Left forelimb (tissue), 1 donor: ENCODE results near the gene RPL5.

Experiments used
- DNase-seq: peaks from one replicate; pipeline ENCODE4 v3.0.0-alpha.2; 2018; ENCODE audit warnings: low spot score

Gene RPL5

DNA sequence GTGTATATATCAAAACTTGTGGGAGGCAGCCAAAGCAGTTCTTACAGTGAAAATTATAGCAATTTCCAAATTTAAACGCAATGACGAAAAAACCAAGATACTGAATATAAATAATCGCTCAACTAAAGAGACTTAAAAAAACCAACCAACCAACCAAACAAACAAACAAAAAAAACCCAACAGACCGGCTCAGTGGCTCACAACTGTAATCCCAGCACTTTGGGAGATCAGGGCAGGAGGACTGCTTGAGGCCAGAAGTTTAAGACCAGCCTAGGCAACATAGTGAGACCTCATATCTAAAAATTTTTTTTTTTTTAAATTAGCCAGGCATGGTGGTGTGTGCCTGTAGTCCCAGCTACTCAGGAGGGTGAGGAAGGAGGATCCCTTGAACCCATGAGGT lies 23.4 kb downstream of the RPL5 start:
- DNase-seq, result no peak

DNA sequence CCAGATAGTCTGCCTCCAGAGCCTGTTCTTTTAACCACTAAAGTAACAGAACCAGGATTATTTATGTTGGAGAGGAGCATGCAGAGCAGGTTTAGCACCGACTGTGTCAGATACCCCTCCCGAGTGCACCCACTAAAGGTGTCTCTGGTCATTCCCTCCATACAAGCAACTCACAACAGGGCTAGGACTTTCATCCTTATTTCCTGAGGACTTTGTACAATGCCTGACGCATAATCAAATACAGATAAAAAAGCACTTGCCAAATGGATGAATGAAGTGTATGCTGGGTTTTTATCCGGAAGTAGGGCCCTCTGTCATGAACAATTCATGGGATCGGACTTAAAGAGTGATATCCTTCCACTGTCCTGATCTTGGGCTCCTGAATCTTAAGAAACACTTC lies 26.0 kb downstream of the RPL5 start:
- DNase-seq, result no peak

DNA sequence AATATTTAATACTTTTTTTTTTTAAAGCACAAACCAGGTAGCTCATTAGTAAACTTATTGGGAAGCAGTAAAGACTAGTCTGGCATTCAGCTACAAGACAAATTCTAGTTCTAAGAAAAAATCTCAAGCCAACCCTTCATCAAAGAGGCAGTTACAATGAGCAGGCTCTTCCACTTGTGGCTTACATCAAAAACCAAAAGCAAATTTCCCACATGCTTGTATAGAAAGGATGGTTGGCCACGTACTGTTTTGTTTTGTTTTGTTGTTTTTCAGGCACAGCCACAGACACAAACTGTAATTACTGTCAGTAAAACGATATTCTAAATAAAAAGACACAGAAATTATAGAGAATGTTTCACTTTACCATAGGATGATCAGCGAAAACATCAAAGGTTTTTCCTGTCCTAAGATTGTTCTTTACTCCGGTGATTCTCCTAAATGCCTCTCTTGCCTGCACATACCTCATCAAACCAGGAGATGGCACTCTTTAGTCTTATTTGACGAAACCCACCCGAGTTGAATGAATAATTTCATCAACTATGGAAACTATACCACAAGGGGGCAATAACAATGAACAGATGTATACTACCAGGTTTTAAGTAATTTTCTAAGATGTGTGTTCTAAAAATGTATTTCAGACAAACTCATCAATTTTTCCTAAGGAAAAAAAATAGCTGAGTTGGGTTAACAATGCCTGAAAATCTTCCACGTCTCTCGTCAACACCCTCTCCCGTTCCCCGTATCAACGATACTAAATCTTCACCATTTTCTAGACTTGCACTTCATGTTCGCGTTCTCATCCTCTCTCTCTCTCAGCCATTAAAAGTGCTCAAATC lies 26.9 kb downstream of the RPL5 start:
- no peak for DNase-seq

DNA sequence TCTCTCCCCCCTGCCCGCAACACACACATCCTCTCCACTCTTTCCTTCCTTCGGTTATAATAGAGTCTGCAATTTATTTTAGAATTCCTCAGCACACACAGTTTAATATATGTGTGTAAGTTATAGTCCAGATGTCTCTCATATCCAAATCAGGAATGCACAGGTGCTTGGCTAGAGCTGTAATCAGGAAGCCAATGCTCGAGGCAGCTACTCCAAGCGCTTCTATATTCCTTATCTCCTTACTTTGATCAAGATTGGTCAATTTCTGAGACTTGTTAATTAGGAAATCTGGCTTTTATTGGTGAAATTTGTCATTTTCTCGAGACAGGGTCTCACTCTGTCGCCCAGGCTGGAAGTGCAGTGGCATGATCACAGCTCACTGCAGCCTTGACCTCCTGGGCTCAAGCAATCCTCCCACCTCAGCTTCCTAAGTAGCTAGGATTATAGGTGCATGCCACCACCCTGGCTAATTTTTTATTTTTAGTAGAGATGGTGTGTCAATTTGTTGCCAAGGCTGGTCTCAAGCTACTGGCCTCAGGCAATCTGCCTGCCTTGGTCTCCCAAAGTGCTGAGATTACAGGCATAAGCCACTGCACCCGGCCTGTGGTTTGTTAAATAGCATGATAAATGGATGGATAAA lies 27.7 kb downstream of the RPL5 start:
- no peak for DNase-seq

DNA sequence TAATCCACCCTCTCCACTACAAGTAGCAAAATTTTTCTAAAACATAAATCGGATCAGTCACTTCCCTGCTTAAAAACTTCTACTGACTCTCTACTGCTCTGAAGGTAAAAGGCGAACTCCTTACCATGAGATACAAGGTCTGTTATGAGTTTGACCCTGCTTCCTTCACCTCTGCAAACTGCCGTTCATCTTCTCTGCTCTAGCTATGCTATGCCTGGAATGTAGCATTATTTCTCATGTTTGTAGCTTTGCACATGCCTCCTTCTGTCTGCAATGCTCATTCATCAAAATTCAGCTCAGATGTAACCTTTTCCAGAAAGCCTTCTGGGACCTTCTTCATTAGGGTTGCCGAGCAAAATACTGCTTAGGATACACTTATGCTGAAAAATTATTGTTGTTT lies 30.8 kb downstream of the RPL5 start:
- DNase-seq, result no peak

DNA sequence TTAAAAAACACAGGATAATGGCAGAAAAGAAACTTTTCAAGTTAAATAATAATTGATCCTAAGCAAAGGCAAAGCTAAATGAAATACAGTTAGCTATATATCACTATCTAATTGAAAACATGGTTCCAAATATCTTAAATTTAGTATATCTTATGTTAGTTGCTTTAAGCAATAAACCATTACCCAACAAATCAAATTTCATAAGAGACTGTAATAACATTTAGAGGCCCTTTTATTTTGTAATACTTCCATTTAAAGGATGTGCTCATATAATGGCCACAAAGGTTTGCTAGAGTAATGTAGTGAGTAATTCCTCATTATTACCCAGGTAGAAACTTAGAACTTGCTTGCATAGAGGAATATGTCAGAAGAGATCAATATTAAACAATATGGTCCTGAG lies 32.3 kb downstream of the RPL5 start:
- no peak for DNase-seq

DNA sequence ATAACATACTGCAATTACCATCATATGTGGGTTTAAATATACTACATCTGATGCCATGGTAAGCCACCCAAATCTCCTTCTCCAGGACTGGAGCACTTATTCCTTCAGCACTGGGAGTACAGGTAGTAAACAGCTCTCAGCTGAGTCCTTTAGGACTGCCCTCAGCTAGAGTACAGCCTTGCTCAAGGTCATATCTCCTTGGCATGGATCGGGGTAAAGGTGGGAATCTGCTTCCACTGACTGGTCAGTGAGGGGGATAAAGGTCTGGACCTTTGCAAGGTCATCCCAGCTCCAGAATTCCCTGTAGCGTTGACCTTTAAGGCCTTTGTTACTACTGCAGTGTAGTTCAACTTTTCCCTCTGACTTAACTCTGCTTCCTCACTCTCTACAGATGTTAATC lies 38.8 kb downstream of the RPL5 start:
- no peak for DNase-seq

DNA sequence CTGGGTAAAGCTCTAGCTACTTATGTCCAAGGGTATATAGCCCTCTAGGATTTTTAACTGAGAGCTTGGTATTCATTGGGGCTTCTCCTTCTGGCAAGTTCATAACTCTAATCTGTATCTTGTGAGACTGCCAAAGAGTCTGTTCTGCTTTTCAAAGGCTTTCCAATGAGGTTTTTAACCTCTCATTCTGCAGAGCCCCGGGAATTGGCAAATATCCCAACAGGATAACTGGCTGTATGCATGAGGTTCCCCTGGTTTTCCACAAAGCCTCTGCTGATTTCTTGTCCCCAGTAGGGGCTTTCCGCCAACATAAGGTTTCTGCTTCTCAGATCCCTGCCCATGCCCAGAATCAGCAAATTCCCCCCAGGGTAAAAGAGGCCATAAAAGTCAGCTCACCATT lies 40.9 kb downstream of the RPL5 start:
- no peak for DNase-seq

DNA sequence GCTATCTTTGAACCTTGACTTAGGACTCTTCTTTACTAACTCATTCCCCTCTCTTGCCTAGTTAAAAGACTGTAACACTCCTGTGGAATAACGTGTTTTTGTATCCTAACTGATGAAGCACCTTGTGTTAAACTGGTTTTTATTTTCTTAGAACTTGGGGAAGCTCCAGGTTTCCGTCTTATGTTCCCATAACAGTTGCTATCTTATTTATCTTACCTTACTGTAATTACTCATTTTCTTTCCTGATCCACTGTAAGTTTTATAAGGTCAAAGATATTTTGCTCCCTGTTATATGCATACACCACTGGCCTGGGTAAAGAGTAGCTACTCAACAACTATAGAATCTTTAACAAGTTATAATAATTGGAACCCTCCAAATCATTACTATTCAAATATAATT lies 43.1 kb downstream of the RPL5 start:
- DNase-seq, result no peak

DNA sequence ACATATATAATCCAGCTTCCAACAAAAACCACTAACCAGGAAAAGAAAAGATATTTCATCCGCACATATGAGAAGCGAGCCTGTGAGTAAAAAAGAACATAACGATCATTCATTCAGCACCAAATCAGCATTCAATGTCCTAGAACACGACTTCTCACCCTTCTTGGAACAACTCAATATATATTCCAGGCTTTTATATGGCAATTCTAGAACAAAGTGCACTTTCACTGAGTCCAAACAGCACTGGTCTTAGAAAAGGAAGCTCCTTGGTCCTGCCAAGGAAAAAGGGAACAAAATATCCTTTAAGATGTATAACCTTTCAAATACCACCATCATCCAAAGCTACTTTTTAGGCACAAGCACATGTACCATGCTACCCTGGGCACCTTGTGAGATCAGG lies 44.5 kb downstream of the RPL5 start:
- DNase-seq, result no peak

DNA sequence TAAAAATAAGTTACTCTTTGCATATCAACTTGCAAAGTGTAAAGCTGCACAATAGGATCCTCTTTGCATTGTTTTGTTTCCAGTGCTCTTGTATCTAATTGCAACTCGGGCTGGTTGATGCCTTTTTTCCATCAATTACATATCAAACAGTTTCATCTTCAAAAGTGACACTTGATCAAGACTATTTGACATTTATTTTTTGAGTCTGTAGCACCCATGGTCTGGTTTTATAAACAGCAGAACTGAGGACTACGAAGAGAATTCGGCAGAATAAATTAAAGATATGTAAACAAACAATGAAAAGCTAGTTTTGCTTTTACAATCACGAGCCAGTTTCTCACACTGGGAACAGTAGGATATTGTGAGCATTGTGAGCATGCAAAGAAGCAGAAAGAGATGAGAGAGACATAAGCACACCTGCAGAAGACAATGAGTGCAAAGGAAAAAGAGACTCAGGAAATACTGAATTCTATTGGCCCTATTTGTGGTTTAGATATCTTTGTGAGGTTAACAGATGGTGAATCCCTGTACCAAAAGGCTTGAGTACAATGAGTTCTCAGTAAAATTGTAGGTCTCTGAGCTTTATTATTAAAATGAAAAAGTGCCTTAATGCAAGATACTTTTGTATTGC lies 45.4 kb downstream of the RPL5 start:
- no peak for DNase-seq

DNA sequence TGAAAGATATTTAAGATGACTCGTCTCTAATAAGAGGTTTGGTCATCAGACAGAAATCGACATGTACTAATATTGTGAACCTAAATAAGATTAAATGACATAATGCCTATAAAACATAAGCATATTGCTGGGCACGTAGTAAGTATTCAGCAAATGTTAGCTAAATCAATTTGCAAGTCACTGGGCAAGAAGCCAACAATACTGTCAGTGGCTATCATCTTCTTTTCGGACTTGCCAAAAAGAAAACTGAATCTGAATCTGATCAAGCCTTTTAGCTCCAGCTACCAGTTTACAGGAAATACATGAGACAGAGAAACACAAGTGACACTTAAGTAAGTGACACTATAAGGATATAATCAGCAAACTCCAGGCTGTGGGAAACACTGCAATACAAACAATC lies 46.0 kb downstream of the RPL5 start:
- DNase-seq, result no peak

DNA sequence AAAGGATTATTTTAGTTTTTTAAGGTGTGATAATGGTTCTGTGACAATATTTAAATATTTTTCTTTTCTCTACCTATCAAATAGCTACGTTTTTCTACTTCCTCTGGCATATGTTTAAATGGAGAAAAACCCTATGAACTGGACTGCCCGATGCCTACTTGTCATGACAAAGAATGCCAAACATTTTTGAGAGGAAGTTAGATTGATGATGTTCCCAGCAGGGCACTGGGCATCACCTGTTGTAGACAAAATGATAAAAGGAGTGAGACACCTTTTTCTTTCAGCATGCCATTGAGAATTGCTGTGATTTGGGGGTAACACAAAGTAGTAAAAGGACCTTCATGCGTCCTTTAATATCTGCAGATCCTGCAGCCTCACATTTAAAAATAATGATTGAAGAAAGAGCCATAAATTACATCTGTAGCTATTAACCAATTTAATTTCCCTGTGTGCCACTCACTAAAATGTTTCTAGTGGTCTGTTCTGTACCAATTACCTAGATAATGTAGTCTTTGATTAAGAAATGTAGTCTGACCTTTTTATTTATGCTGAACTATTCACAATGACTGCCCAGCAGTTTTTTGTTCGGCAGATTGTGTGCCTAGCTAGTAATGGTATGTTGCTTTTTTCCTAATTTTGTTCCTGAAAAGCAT lies 47.6 kb downstream of the RPL5 start:
- DNase-seq, result no peak

DNA sequence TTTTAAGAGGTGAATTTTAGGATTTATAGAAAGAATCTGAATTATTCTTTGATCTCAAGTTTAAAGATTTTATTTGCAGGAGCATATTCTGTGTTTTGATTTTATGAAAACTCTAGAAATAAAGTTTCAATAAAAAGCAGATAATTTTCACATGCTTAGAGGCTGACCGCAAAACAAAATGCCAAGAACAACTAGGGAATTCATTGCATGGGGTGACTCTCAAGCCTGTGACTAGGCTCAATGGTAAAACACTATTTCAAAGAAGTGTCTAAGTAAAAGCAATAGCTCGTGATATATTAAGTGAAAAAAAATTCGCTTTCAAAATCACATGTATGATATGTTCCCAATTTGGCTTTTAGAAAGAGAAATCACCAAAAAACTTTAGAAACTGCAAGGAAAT lies 49.6 kb downstream of the RPL5 start:
- no peak for DNase-seq

DNA sequence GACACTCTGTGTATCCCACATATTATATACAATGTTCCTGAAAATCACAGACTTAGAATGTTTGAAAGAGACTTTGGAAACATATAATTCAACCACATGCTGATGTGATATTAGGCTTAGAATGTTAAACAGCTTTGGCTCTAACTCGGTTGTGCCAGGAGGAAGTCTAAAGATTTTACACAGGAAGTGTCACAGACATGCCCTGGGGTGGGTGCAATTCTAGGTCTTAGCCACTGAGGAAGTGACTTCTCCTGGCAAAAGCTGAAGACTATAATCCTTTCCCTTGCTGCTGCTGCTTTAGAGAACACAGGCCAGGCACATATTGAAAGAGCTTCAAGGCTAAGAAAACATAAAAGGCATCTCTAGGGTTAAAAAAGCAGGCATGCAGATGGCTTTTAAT lies 51.0 kb downstream of the RPL5 start:
- DNase-seq, result no peak

DNA sequence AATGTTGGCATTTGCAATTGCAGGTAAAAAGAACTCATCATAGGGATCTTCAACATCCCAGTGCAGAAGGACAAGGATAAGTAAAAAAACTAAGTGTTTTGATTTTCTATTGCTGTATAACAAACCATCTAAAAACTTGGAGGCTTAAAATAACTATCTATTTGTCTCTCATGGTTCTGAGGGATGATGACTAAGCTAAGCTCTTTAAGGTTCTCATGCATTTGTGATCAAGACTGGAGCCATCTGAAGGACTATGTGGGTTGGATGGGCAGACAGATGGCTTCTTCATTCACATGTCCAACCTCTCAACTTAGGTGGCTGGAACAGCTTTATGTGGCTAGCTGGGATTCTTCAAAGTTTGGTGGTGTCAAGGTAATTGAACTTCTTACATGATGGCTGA lies 51.5 kb downstream of the RPL5 start:
- no peak for DNase-seq

DNA sequence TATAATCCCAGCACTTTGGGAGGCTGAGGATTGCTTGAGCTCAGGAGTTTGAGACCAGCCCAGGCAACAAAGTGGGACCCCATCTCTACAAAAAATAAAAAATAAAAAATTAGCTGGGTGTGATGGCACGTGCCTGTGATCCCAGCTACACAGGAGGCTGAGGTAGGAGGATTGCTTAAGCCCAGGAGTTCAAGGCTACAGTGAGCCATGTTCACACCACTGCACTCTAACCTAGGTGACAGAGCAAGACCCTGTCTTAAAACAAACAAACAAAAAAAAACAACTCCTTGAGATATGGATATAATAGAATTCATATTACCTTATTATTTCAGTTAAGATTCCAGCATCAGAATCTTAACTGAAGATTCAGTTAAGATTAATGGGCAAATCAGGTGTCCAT lies 52.4 kb downstream of the RPL5 start:
- no peak for DNase-seq

DNA sequence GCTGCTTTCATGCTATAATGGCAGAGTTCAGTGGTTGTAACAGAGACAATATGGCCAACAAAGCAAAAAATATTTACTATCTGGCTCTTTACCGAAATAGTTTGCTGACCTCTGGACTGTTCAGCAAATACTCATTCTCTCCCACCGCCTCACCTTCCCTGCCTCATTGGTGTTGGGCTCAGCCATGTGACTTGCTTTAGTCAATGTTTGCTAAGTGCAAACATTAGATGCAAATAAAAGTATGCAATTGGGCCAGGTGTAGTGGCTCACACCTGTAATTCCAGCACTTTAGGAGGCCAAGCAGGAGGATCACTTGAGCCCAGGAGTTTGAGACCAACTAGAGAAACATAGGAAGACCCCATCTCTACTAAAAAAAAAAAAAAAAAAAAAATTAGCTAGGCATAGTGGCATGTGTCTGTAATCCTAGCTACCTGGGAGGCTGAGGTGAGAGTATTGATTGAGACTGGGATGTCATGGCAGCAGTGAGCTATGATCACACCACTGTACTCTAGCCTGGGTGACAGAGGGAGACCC lies 55.1 kb downstream of the RPL5 start:
- DNase-seq, result no peak

DNA sequence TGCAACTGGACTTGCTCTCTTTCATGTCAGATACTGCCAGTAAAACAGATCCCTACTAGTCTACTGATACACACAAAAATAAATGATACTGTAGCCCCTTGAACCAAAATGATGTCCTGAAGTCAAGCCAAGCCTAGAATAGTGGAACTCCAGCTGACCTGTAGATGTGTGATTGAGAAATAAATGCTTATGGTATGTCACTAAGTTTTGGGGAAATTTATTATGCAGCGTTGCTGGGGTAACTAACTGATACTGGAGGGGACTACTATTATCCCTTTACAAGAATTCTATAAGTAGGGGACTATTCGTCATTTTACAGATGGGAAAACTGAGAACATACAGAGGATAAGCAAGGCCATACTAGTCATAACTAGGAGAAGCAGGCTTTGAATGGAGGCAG lies 55.6 kb downstream of the RPL5 start:
- no peak for DNase-seq
